Measurements from ENCODE around the gene GSTP1. TPM values are rescaled to one million over a fixed set of nuclear protein-coding genes. Genes with fewer than 3 reads are reported as not detected.

The GSTP1 gene
- total and polyA plus RNA-seq, 2 of the 8 experiments (the other 6 are each of a cell fraction or from before 2014, with no cell fraction given), result 1,454 to 3,329 TPM

- Histone ChIP-seq H2BK5ac (ENCODE audit: low read depth, low read length) (no peak overlapping the region), H3K27me3 (replicated peaks in 1 of 4; ENCODE audit: control insufficient read depth in 3 of 4, extremely low read depth in 1 of 4, insufficient read depth in 3 of 4, low read length in 3 of 4) (no peaks in the 10 kb centered on the region), H3K4me1 (replicated peaks in 1 of 4; ENCODE audit: control insufficient read depth in 3 of 4, insufficient read depth in 4 of 4, low read length in 3 of 4) (no peaks in the 10 kb centered on the region), H4K5ac (ENCODE audit: insufficient read length, low read depth, low read length) (no peak overlapping the region), H3K23ac (ENCODE audit: insufficient read length) (no peak overlapping the region), H3K4ac (replicated peaks; ENCODE audit: insufficient read length, low read depth, low read length) (no peak overlapping the region), H2BK20ac (ENCODE audit: low read length) (no peak overlapping the region), H4K20me1 (replicated peaks in 1 of 2; ENCODE audit: control insufficient read depth in 1 of 2, insufficient read depth in 2 of 2, low read length in 2 of 2) (no peaks in the 10 kb centered on the region), H2BK120ac (replicated peaks; ENCODE audit: low read depth, low read length) (no peak overlapping the region), H3K36me3 (ENCODE audit: control insufficient read depth in 2 of 4, insufficient read depth in 4 of 4, low read length in 3 of 4) (no peaks in the 10 kb centered on the region), H3K79me1 (ENCODE audit: low read depth, low read length) (no peaks in the 10 kb centered on the region), H4K8ac (ENCODE audit: extremely low read depth, insufficient read depth, low read length) (no peak overlapping the region), H2BK12ac (ENCODE audit: low read depth, low read length) (no peak overlapping the region), H2AK5ac (ENCODE audit: low read depth, low read length) (no peak overlapping the region), H3K4me2 (ENCODE audit: insufficient read depth in 1 of 2, low read depth in 2 of 2, low read length in 2 of 2) (no peak overlapping the region), H4K91ac (replicated peaks; ENCODE audit: insufficient read length, low read length) (no peak overlapping the region), H3K27ac (ENCODE audit: low read depth, low read length) (no peak overlapping the region), H3K14ac (ENCODE audit: insufficient read length) (no peak overlapping the region), H3K4me3 (ENCODE audit: extremely low read depth in 1 of 4, insufficient read depth in 2 of 4, low read depth in 3 of 4, low read length in 4 of 4) (no peak overlapping the region), H3K79me2 (ENCODE audit: control insufficient read depth in 1 of 2, insufficient read depth in 2 of 2, low read length in 2 of 2) (no peaks in the 10 kb centered on the region), H3K9me3 (ENCODE audit: insufficient read depth in 2 of 2, low read depth in 1 of 2, low read length in 1 of 2) (peaks cover under 1 to 8% of the 10 kb centered on the region in 2 experiments; a peak in 2 of 4 replicates), H3K18ac (ENCODE audit: extremely low read depth, low read length) (no peak overlapping the region), H3K56ac (replicated peaks; ENCODE audit: insufficient read length, low read depth, low read length) (no peak overlapping the region), H2BK15ac (ENCODE audit: low read length) (no peak overlapping the region), H2AFZ (ENCODE audit: low read length) (no peak overlapping the region), H3K9ac (replicated peaks in 1 of 4; ENCODE audit: extremely low read depth in 1 of 4, low read depth in 3 of 4, low read length in 3 of 4) (no peak overlapping the region), H3K23me2 (ENCODE audit: low read depth, low read length) (no peaks in the 10 kb centered on the region; the same call in 1 of the 2 replicates)
- 95% methylated on average over 3 of the region's 3 CpGs; no CpG with 5 or more reads in 1 of the 2 experiments for WGBS, 2 experiments (ENCODE audit: extremely low coverage in 1 of 2, insufficient coverage in 1 of 2, insufficient read length in 1 of 2, insufficient replicate concordance in 2 of 2, low coverage in 1 of 2, low lambda C conversion rate in 2 of 2, missing lambda C conversion rate in 1 of 2)
- CTCF ChIA-PET (ENCODE audit: partially characterized antibody), result interaction anchor here (1.0 kb wide), 1 partner anchor 13 kb away, joined by 3 read pairs; no protein-coding TSS in a partner anchor
- FAIRE-seq (no peak), DNase-seq (ENCODE audit: low read depth in 1 of 2, low spot score in 2 of 2) (no peak)
- POLR2A ChIA-PET (ENCODE audit: partially characterized antibody), result interaction anchor here (1.5 kb wide), 1 partner anchor 28 kb away, joined by 6 read pairs; the partner anchor contains the start of gene GSTP1
- no peak for TF ChIP-seq CTBP2 (IDR thresholded peaks at IDR 0.05; ENCODE audit: borderline replicate concordance, insufficient read depth, insufficient read length, low read length)
- no peak for TF ChIP-seq TBP (IDR thresholded peaks at IDR 0.05; ENCODE audit: low read depth, low read length)
- TF ChIP-seq JUN (IDR thresholded peaks at IDR 0.05; ENCODE audit: low read depth, low read length), result no peak
- no peak for TF ChIP-seq SP4 (IDR thresholded peaks at IDR 0.05; ENCODE audit: low read length)
- no peak for TF ChIP-seq CHD1 (IDR thresholded peaks at IDR 0.05; ENCODE audit: low read depth, low read length)
- no peak for TF ChIP-seq KDM1A (IDR thresholded peaks at IDR 0.05; ENCODE audit: borderline replicate concordance, low read length)
- no peak for TF ChIP-seq TAF1 (IDR thresholded peaks at IDR 0.05; ENCODE audit: low read depth, low read length)
- TF ChIP-seq RFX5 (IDR thresholded peaks at IDR 0.05; ENCODE audit: borderline replicate concordance, low read depth, low read length), result no peak
- TF ChIP-seq RBBP5 (IDR thresholded peaks at IDR 0.05; ENCODE audit: borderline replicate concordance, low read depth, low read length), result no peak
- TF ChIP-seq RXRA (IDR thresholded peaks at IDR 0.05; ENCODE audit: insufficient read depth, low read depth, low read length), result no peak
- no peak for TF ChIP-seq CHD2 (IDR thresholded peaks at IDR 0.05; ENCODE audit: low read length)
- no peak for TF ChIP-seq EP300 (IDR thresholded peaks at IDR 0.05; ENCODE audit: borderline replicate concordance in 1 of 2, low read depth in 2 of 2, low read length in 2 of 2)
- TF ChIP-seq JUND (IDR thresholded peaks at IDR 0.05; ENCODE audit: low read length), result no peak
Measured at GRCh38 chr11:67556244-67556643, 27.4 kb upstream of the GSTP1 start.
